GM21619 (cell line): ENCODE data around the gene NTRK3.

Source experiments
- ATAC-seq: cut with Tn5 transposase; IDR thresholded peaks from one replicate; pipeline ENCODE4 v1.9.1; 2021; ENCODE audit not compliant: unreplicated experiment

NTRK3 gene

DNA sequence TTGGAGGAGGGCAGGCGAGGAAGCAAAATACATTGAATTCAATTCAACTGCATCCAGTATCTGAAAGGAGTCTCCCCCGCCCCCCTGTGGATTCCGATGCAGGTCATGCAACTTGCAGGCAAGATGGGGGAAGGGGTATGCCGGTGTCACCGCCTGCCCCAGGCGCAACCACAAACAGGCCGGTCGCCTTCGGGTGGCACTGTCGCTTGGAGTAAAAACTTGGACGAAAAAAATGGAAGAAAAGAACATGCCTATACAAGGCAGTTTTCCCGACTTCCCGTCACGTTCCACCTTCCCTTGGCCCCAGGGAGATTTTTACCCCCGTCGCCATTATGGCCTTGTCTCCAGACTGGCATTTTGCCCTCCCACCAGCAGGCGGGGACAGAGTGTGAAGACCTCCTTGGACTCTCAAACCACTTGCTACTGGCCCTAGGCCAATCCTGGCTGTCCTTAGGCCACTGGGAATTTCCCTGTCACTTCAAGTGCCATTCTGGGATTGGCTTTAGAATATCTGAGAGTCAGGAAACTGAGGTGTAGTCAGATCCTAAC lies 1.6 kb upstream of the NTRK3 start:
- no peak for ATAC-seq

DNA sequence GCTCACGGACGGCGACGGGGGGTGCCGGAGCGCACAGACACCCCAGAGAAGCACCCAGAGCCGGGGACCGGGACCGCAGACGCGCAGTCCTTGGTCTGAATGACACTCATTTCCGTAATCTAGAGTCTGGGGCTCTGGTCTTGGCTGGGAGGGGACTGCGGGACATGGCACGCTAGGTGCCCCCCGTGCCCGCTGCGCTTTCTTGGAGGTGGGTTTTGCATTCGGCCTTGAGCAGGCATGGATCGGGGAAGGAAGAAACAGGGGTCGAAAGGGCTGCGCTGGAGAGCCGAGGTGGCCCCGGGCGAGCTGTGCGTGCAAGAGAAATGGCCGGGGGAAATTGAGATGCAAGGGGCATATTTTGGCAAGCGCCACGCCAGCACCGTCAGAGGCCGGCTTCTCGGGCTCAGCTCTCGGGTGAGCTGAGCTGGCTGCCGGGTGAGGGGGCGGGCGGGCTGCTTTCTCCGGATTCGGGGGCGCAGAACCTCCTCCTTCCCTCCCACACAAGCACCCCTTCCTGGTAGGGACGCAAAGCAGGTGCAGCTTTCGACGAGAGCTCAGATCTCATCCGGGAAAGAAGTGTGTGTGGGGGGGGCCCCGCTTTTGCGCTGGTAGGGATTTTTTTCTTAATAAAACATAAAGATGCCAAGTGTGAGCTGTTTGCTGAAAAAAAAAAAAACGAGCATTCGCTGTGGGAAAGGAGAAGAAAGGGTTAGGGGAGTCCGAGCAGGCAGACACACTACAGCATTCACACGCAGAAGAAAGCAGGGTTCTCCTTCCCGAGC lies 963 bp upstream of the NTRK3 start:
- ATAC-seq: no peak

DNA sequence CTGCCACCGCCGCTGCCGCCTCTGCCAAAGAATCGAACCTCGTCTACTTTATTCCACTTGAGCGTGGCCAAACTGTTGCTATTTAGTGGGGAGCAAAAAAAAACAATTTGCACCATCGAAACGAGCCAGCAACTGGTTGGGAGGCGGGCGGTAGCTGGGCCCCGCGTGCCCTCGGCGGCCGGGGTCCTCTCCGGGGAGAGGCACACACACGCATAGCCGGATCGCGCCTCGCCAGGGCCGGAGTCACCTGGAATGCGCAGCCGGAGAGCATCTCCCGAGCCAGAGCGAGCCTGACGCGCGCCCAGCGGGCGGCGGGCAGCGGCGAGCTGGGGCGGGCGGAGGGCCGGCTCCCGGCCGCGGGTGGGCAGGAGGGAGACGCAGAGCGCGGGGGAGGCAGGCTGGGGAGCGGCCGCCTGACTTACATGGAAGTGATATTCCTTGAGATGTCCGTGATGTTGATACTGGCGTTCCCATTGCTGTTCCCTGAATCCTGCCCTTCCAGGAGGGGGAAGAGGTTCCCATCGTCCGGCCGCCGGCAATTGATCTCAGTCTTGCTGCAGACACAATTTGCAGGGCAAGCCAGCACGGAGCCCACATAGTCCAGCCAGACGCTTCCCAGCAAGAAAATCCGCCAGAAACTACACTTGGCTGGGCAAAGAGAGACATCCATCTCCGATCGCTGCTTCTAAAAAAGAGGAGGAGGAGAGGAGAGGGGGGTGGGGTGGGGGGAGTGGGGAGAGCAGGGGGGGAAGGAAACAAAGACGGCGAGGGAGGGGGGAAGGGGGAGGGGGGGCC lies 858 bp downstream of the NTRK3 start:
- ATAC-seq: no peak

DNA sequence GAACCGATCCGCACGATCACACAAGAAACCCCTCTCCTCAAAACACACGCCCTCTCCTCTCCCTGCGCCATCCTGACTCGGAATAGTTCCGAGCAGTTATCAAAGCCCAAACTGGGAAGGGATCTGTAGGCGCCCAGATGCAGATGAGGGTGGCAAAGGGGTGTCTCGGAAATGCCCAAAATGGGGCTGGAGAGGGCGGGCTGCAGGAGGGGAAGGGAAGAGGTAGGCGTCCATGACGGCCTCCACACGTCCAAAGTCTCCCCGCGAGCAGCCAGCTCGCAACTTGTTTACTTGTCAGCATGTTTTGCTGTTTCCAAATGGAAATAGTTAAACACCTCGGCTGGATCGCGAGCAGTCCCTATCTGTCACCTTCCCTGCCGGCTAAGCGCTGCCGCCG lies 1.5 kb downstream of the NTRK3 start:
- no peak for ATAC-seq

DNA sequence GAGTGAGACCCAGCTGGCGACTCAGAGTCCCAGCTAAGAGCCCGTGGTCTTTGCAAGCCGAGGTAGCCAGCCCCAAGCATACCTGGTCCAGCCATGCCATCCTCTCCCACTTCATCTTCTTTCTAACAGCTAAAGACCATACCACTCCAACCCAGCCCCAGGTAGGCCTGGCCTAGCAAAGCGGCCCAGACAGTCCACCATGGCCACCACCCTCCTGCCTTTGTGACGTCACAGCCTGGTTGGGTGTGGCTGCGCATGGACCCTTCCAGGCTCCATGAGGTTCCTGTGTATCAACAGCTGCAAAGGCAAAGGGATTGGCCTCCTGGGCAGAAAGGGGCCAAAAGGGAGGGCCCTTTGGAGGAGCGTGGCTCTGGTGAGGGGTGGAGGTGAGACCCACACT lies 4.1 kb downstream of the NTRK3 start:
- no peak for ATAC-seq

DNA sequence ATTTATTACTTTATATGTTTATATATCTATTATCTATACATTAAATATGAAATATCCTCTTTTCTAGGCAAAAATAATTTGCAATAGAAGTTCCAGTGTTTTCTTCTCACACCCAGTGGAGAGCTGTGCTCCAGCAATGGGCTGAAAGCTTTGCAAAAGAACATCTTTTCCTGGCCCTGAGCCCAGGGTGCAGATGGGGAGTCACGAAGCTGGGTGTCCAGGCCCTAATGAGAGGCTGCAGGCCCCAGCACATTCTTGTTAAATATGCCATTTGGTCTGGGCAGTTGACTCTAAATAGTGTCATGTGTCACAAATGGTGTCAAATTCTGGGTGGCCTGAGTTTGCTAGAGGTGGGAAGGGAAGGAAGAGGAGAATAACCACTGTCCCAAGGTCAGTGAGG lies 5.7 kb downstream of the NTRK3 start:
- no peak for ATAC-seq

DNA sequence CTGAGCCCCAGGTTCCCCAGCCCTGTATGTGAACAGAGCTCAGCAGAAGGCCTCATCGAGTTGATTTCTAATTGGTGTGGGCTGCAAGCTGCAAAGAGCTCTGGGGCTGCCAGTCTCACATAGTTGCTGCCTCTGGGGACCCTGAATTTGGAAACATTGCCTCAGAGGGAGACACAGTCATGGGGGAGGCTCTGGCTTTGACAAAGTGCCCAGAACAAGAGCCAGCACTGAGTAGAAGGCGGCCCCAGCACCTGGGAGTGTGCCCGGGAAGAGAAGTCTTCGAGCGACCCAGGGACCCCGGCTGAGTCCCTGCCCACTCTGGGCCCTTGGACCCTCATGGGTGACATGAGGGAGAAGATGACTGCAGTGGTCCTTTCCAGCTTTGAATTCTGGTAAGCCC lies 7.3 kb downstream of the NTRK3 start:
- ATAC-seq: no peak

DNA sequence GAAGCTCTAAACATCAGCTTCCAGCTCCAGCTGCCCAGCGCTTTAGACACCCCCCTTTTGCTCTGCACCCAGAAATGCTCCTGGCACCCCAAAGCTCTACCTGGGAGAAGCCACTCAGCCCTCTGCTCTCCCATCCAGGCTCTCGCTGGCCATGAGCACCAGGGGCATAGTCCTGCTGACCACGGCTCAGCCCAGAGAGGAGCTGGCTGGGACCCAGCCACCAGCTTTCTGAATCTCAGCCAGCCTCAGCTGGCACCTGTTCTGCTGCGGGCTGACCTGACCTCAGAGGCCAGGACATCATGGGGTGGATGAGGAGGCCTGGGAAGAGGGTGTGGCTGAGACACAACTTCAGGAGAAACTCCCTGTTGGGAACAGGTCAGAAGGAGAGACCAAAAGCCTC lies 8.6 kb downstream of the NTRK3 start:
- no peak for ATAC-seq

DNA sequence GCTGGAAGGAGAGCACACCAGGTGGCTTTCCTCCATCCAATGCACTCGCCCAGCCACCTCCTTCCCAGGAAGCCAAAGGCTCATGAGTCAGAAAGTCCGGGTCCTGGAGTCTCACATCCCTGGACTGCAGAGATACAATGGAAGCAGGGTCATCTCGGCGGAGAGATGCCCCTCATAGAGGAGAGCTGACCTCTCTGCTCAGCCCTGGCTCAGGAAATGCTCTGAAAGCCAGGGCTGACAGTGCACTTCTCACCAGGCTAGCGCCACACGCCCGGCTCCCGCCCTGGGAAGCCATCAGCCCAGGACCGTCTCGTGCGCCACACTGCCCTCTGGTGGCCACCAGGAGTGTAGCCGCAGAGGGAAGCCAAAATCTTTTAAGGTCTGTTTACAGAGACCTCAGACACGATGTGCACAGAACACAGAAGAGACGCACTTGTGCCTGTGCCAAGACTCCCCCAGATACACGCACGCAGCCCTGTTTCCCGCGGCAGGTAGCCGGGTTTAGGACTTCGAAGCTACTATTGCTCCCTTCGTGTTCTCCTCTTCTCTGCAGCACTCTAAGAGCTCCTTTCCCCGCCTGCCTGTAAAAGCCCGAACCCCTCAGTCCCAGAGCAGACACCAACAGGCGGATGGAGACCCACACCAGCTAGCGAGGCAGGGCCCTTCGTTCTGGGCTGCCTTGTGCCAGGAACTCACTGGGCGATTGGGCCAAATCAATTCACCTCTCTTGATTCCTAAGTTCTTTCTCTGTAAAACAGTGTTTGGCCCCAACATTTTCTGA lies 9.7 kb downstream of the NTRK3 start:
- peak; percentile 79 for ATAC-seq

DNA sequence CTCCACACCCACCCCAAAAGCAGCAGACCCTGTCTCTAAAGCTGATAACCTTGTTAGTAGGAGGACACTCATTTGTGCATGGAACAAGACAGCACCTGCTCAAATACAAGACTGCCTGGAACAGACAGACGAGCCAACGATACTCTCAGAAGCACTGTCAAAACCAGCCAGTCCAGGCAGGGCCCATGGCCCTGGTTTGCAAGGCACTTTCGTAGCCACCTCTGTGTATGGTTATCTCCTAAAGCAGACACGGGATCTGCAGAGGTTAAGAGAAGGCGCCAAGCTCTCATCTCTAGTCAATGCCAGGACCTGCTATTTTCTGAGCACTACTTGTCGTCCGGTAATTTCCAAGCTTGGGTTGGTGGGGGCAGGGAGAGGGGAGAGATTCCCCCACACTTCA lies 10.5 kb downstream of the NTRK3 start:
- ATAC-seq: no peak

DNA sequence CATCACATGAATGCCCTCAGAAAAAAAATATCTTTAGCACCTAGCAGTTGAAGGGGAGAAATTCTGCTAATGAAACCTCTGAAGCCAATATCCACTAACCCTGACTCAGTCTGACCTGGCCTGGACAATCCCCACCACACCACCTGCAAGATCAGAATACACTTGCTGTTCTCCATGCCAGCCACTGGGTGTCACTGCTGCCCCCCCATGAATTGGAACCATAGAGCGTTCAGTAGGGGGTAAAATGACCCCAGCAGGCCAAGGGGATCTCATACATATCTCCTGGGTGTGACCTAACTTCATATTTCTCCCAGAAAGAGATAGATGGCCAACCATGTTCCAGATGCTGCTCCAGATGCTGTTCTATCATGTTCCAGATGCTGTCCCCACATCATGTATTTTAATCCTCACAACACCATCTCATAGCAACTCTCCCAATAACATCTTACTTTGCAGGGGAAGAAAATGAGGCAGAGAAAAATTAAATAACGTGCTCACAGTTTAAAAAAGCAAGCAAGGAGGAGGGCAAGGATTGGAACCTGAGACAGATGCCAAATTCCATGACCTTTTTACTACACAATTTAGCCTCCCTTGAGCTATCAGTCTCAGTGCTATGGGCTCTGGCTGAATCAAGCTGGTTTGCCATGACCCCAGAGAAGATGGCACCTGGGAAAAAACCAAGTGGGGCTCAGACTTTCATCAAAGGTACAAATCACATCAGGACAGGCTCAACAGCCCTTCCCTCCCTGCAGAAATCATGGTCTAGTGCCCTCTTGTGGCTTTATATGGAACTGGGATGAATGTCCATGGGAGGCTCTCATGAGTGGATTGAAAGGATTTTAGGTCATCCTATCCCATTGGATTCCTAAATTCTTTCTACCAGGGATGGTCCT lies 12.4 kb downstream of the NTRK3 start:
- ATAC-seq: peak; percentile 48

DNA sequence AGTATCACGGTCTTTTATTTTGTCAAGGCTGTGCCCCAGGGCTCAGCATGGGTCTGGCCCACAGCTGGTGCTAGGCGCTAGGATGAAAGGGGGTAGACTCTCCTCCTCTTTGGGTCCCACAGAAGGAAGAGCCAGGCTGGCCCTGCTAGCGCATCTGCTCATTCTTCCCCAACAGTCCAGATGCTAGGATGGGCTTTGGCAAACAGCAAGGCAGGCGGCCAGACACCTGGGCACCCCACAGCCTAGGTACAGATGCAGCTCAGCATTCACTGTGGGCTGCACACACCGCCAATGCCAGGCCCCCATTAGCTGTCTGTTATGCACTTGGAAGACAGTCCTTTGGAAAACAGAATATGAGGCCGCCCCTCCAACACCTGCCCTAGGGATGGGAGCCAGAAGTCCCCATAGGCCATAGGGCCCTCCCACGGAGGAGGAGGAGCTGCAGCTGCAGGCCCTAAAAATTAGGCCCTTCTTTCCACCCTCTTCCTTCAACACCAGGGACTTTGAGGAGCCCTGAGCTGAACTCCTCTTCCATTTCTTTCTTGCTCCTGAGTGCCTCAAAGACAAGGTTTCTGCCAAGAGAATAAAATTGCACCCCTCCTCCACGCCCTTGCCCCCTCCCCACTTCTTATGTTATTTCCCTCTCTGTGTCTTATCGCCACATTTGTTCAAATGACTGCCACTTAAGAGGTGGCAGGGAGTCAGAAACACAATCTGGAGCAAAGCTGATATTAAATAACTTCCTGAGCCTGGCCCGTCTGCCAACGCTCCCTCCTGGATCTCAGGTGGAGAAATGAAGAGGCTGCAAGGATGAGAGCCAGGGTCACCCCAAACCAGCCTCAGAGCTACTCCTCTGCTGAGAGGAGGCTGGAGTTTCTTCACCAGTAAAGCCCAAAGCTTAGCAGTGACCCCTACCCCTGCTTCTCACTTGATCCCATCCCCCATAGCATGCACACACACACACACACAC lies 13.7 kb downstream of the NTRK3 start:
- ATAC-seq: no peak

DNA sequence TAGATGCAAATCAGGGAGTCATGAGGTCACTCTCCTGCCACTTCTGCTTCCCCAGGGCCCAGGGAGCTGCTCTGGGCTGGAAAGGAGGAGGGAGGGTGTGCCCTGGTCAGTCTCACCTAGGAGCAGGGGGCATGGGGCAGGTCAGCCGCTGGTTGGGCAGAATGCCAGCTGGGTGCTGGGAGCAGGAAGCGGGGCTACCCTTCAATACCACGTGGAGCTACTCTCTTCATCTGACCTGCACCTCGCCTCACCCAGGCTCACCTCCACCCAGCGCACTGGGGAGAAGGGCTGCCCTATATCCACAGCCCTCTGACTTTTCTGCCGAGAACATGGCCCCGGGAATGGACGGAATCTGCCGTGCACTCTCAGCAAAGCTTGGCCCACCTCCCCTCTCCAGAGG lies 15.1 kb downstream of the NTRK3 start:
- ATAC-seq: no peak

DNA sequence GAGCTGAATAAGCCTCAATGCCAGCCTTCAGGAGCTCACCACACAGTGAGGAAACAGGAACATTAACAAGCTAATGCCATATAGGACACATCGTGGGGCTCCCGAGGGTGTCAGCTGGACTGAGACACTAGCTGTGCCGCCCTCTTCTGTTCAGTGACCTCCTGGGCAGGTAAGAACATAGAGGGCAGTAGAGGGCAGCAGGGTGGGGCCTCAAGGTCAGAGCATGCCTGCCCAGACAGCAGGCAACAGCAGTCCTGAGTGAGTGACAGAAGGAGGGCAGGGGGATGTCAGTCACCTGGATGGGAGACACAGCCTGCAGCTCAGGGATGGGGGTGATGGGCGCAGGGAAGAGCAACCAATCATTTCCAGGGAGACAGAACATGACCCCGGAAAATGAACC lies 15.5 kb downstream of the NTRK3 start:
- ATAC-seq: no peak

DNA sequence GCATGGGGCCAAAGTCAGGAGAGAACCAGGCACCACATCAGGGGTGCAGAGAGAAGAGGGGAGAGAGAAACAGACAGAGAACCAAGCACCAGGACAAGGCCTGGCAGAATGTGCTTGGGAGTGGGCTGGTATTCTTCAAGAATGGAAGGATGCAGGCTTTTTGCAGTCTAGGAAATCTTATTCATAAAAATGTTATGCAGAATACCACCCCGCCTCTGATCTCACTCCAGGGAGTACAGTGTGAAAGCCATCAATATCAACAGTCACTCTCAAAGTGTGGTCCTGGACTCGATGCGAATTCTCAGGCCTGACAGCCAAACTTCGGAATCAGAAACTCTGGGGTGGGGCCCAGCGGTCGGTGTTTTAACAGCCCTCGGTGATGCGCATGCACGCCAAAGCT lies 16.9 kb downstream of the NTRK3 start:
- ATAC-seq: no peak

DNA sequence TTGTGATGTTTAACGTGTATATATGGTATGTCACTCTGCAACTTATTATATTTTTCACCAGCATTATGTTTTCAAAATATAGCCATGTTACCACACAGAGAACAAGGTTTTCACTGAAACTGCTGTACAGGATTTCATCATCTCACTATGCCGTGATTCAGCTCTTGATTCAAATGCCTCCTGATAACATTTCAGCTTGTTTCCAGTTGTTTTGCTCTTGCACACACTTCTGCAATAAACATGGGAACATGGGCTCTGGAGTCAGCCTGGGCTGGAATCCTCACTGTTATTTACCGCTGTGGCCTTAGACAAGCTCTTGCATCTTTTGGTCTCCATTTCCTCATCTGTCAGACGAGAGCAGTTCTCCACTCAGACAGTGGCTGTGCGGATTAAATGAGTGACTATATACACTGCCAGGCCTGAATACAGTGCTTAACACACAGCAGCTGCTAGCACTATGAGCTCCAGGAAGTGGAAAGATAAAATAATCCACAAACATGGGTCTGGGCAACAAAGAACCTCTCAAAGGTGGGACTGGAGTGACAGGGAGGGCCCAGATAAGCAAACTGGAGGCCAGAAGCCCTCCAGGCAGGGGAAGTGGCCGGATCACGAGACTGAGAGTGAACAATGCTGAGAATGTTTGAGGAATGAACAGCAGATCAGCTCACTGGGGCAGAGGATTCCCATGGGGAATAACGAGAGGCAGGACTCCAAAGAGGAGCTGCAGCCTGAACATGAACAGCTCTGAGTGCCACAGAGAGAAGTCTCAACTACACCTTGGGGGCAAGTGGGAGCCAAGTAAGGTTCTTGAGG lies 17.7 kb downstream of the NTRK3 start:
- no peak for ATAC-seq

DNA sequence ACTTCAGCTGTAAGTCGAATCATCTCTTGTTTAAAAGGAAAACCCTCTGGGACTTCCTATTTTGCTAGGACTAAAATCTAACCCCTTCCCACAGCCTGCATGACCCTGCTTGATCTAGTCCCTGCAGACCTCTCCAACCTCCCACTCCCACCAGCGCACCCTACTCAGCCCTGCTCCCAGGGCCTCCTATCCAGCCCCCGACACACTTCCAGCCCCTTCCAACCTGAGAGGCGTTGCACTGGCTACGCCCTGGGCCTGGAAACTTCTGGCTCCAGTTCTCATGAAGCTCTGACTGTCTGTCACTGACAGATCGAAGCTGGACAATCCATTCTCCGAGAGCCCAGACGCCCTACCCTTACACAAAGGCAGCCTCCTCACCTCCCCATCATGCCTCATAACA lies 21.8 kb downstream of the NTRK3 start:
- ATAC-seq: no peak

DNA sequence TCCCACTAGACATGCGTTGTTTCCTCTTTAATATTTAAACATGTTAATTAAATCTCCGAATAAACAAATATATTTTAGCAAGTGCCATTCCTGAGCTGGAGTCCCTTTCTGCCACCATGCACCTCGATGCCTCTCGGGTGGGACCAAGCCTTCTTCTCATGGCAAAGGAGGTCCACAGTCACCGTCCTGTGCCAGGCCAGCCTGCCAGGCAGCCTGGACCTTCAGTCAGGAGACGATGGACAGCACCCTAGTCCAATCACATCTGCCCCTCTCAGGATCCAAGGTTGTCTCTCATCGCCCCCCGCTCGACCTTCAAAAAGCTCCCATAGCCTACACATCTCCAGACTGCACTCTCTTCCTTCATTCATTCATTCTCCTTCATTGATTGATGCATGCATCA lies 22.6 kb downstream of the NTRK3 start:
- no peak for ATAC-seq
